NCI-H187 treated with DMSO at 0.1 percent for 48 hours (cell line): ENCODE measurements around the gene FRMPD4.

Experiments used
- DNase-seq: peaks from one replicate; lab custom pipeline; 2025; lab: John Stamatoyannopoulos, UW

FRMPD4 gene

GRCh38 chrX:12367254-12367653 lies 229.0 kb downstream of the FRMPD4 start:
- no peak for DNase-seq

- DNase-seq, result no peak
Measured at GRCh38 chrX:12370497-12370986, 232.3 kb downstream of the FRMPD4 start.

GRCh38 chrX:12372111-12372510 lies 233.8 kb downstream of the FRMPD4 start:
- DNase-seq, result no peak

- no peak for DNase-seq
Measured at GRCh38 chrX:12374286-12374685, 236.0 kb downstream of the FRMPD4 start.

GRCh38 chrX:12378253-12378652 lies 240.0 kb downstream of the FRMPD4 start:
- no peak for DNase-seq

- DNase-seq, result no peak
Measured at GRCh38 chrX:12378706-12379105, 240.4 kb downstream of the FRMPD4 start.

GRCh38 chrX:12379671-12380070 lies 241.4 kb downstream of the FRMPD4 start:
- DNase-seq, result no peak

GRCh38 chrX:12383196-12383595 lies 244.9 kb downstream of the FRMPD4 start:
- DNase-seq, result no peak

GRCh38 chrX:12390301-12390700 lies 252.0 kb downstream of the FRMPD4 start:
- DNase-seq, result no peak

- no peak for DNase-seq
Measured at GRCh38 chrX:12396584-12396983, 258.3 kb downstream of the FRMPD4 start.

- DNase-seq, result no peak
Measured at GRCh38 chrX:12400218-12400617, 261.9 kb downstream of the FRMPD4 start.

GRCh38 chrX:12401252-12401651 lies 263.0 kb downstream of the FRMPD4 start:
- no peak for DNase-seq

- no peak for DNase-seq
Measured at GRCh38 chrX:12403474-12404082, 265.3 kb downstream of the FRMPD4 start.

GRCh38 chrX:12405306-12405705 lies 267.0 kb downstream of the FRMPD4 start:
- no peak for DNase-seq

GRCh38 chrX:12410523-12410922 lies 272.2 kb downstream of the FRMPD4 start:
- no peak for DNase-seq

- no peak for DNase-seq
Measured at GRCh38 chrX:12411831-12412230, 273.6 kb downstream of the FRMPD4 start.

- DNase-seq, result no peak
Measured at GRCh38 chrX:12412561-12412960, 274.3 kb downstream of the FRMPD4 start.

- no peak for DNase-seq
Measured at GRCh38 chrX:12419591-12419990, 281.3 kb downstream of the FRMPD4 start.

GRCh38 chrX:12421918-12422317 lies 283.6 kb downstream of the FRMPD4 start:
- no peak for DNase-seq

GRCh38 chrX:12423346-12423745 lies 285.1 kb downstream of the FRMPD4 start:
- DNase-seq, result no peak

GRCh38 chrX:12425496-12425895 lies 287.2 kb downstream of the FRMPD4 start:
- no peak for DNase-seq

- no peak for DNase-seq
Measured at GRCh38 chrX:12426420-12426819, 288.1 kb downstream of the FRMPD4 start.

GRCh38 chrX:12434493-12434892 lies 296.2 kb downstream of the FRMPD4 start:
- no peak for DNase-seq

GRCh38 chrX:12439416-12439815 lies 301.1 kb downstream of the FRMPD4 start:
- no peak for DNase-seq
